ENCODE data around the gene VWA3A. TPM values are rescaled to one million over a fixed set of nuclear protein-coding genes. Genes with fewer than 3 reads are reported as not detected.

Gene VWA3A
- polyA plus RNA-seq, 6 donors from 2014 or later, result 0.08 TPM; not detected in 5

DNA sequence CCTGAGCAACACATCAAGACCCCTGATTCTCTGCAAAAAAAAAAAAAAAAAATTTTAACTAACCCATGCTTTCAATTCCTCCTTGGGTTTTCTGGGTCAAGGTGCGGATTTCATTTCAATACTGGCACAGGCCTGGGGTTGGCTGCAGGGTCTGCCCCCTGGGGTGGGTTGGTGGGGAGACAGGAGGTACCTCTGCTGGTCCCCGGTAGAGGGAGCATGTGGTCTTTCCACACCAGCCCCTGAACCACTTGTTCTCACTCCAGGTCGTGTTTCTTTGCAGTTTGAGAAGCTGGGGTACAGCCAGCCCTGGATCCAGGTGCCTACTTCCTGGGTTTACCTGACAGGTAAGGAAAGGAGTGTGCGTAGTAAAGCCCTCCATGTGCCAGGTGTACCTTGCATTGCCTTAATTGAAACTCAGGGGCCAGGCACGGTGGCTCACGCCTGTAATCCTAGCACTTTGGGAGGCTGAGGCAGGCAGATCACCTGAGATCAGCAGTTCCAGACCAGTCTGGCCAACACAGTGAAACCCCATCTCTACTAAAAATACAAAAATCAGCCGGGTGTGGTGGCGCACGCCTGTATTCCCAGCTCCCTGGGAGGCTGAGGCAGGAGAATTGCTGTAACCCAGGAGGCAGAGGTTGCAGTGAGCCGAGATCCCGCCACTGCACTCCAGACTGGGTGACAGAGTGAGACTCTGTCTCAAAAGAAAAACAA, 91.7 kb downstream of the VWA3A start:
- Mint-ChIP-seq H3K27me3 (no peaks in the 10 kb centered on the region), H3K4me3 (no peak overlapping the region), H3K27ac (no peak overlapping the region), H3K9me3 (no peaks in the 10 kb centered on the region), H3K36me3 (no peaks in the 10 kb centered on the region), H3K4me1 (peaks cover 12 to 16% (median 14%) of the 10 kb centered on the region in 3 donors)
- DNase-seq (no peak), ATAC-seq (ENCODE audit: low read depth in 2 of 2) (peak; percentile 57 to 61)

DNA sequence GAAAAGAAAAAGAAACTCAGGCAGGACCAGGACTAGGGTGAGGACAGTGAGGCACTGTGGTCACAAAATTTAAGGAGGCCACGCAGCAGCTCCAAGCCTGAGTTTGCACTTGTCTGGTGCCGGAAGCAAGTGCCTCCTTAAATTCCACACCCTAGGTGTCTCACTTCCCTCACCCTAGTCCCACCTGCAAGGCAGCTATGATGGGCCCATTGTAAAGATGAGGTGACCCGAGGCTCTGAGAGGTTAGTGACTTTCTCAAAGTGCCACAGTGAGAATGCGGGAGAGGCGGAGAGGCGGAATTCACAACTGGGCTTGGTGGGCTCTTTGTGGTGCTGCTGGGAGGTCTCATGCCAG, 92.3 kb downstream of the VWA3A start:
- H3K9me3 Mint-ChIP-seq, result no peaks in the 10 kb centered on the region
- no peak overlapping the region for H3K4me3 Mint-ChIP-seq
- H3K27me3 Mint-ChIP-seq, result no peaks in the 10 kb centered on the region
- H3K27ac Mint-ChIP-seq, result no peak overlapping the region
- no peak for DNase-seq
- peaks cover 16 to 21% (median 19%) of the 10 kb centered on the region in 3 donors for H3K4me1 Mint-ChIP-seq
- no peak for ATAC-seq (ENCODE audit: low read depth in 2 of 2)
- H3K36me3 Mint-ChIP-seq, result no peaks in the 10 kb centered on the region

- no peak for DNase-seq
- Mint-ChIP-seq H3K9me3 (no peaks in the 10 kb centered on the region), H3K4me3 (no peak overlapping the region), H3K36me3 (no peaks in the 10 kb centered on the region), H3K27ac (peak overlapping the region in 1 of 6 donors; percentile 78), H3K4me1 (peaks cover 20 to 32% (median 30%) of the 10 kb centered on the region in 3 donors), H3K27me3 (no peaks in the 10 kb centered on the region)
- ATAC-seq (ENCODE audit: low read depth in 2 of 2), result no peak
Measured at GRCh38 chr16:22186517-22186916, 94.2 kb downstream of the VWA3A start.

- no peak for ATAC-seq (ENCODE audit: low read depth in 2 of 2)
- H3K9me3 Mint-ChIP-seq, result no peaks in the 10 kb centered on the region
- H3K36me3 Mint-ChIP-seq, result no peaks in the 10 kb centered on the region
- peak overlapping the region; percentile 97 to 100 (median 99) for H3K27ac Mint-ChIP-seq
- DNase-seq, result no peak
- H3K27me3 Mint-ChIP-seq, result no peaks in the 10 kb centered on the region
- H3K4me1 Mint-ChIP-seq, result peaks cover 26 to 49% (median 41%) of the 10 kb centered on the region in 3 donors
- peak overlapping the region in 4 of 8 donors; percentile 12 to 84 (median 32) for H3K4me3 Mint-ChIP-seq
Measured at GRCh38 chr16:22188267-22188594, 95.9 kb downstream of the VWA3A start.

- Mint-ChIP-seq H3K36me3 (no peaks in the 10 kb centered on the region), H3K4me1 (peaks cover 31 to 55% (median 46%) of the 10 kb centered on the region in 3 donors), H3K27me3 (no peaks in the 10 kb centered on the region), H3K4me3 (peak overlapping the region; percentile 81 to 100 (median 96)), H3K27ac (peak overlapping the region; percentile 97 to 100 (median 100)), H3K9me3 (peaks cover 0 to 5% (median 0%) of the 10 kb centered on the region in 7 donors)
- no peak for ATAC-seq (ENCODE audit: low read depth in 2 of 2)
- DNase-seq, result peak; percentile 64
Measured at GRCh38 chr16:22188595-22189442, 96.5 kb downstream of the VWA3A start.

DNA sequence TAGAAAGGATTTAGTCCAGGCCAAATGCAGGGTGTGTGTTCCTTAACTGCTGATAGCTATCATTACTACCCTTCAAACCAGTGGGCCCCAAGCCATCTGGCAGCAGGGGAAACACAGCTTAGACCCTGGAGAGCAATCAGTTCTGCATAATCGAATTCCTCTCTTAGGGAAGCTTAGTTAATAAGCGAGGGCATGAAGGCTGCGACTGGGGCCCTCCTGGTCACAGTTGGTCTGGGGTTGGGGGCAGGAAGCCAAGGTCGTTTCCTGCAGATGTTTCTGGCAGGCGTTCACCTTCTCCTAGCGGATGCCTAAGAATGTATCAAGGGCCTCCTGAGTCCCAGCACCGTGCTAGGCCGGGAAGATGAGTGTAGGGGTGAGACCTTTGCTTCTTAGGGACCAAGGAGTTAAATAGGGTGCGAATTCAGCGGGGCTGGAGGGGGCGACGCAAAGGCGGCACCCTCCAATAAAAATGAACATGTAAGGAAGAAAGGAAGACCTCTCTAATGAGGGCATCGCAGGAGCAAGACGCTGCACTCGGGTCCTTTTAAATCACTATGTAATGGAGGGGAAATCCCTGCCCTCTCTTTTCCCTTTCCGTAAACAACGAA, 97.2 kb downstream of the VWA3A start:
- no peaks in the 10 kb centered on the region for H3K27me3 Mint-ChIP-seq
- no peak for ATAC-seq (ENCODE audit: low read depth in 2 of 2)

DNA sequence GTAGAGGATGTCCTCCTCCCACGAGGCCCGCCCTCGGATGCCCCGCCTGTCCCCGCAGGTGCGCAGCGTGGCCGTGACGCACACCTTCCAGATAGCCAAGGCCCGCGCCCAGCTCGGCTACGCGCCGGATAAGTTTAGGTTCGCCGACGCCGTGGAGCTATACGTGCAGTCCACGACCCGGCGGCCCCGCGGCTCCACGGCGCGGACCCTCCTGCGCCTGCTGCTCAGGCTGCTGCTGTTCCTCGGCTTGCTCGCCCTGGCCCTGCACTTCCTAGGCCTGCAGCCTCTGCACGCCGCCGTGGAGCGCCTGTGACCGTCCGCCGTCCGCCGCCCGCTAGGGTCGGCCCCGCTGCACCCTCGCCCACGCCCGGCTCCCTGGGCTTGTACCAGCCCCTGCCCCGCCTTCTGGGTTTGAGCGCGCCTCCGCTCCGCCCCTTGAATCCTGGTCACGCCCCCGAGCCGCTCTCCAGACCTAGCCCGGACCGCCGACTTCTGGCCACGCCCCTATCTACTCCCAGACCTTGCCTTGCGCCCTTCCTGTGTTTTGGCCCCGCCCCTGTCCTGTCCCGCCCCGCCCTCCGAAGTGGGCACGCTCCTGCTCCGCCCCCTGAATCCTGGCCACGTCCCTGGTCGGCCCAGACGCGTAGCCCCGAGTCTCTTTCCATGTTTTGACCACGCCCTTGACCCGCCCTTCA, 97.9 kb downstream of the VWA3A start:
- Mint-ChIP-seq H3K4me1 (peaks cover 44 to 69% (median 58%) of the 10 kb centered on the region in 3 donors), H3K27ac (peak overlapping the region; percentile 97 to 100 (median 100)), H3K4me3 (peak overlapping the region; percentile 81 to 100 (median 96)), H3K27me3 (no peaks in the 10 kb centered on the region), H3K36me3 (no peaks in the 10 kb centered on the region), H3K9me3 (peaks cover 0 to 7% (median 0%) of the 10 kb centered on the region in 7 donors)
- DNase-seq, result peak; percentile 90
- ATAC-seq (ENCODE audit: low read depth in 2 of 2), result peak; percentile 47 to 53

More for the DNA sequence above, 97.2 kb downstream of the VWA3A start:
- Mint-ChIP-seq H3K9me3 (peaks cover 0 to 7% (median 0%) of the 10 kb centered on the region in 7 donors), H3K4me3 (peak overlapping the region; percentile 81 to 100 (median 96)), H3K27ac (peak overlapping the region; percentile 97 to 100 (median 100)), H3K36me3 (no peaks in the 10 kb centered on the region), H3K4me1 (peaks cover 38 to 62% (median 53%) of the 10 kb centered on the region in 3 donors)
- no peak for DNase-seq

GRCh38 chr16:22190776-22191531, 98.6 kb downstream of the VWA3A start:
- Mint-ChIP-seq H3K27ac (peak overlapping the region; percentile 97 to 100 (median 100)), H3K27me3 (peaks cover 0 to 4% (median 0%) of the 10 kb centered on the region in 3 donors), H3K36me3 (no peaks in the 10 kb centered on the region), H3K4me3 (peak overlapping the region; percentile 81 to 100 (median 96)), H3K9me3 (peaks cover 0 to 7% (median 0%) of the 10 kb centered on the region in 7 donors), H3K4me1 (peaks cover 50 to 76% (median 64%) of the 10 kb centered on the region in 3 donors)
- DNase-seq, result peak; percentile 99
- ATAC-seq (ENCODE audit: low read depth in 2 of 2), result peak; percentile 50 to 51

- no peak for ATAC-seq (ENCODE audit: low read depth in 2 of 2)
- no peak for DNase-seq
- Mint-ChIP-seq H3K9me3 (peaks cover 0 to 7% (median 0%) of the 10 kb centered on the region in 7 donors), H3K4me3 (peak overlapping the region; percentile 81 to 100 (median 96)), H3K27ac (peak overlapping the region; percentile 97 to 100 (median 100)), H3K27me3 (peaks cover 0 to 4% (median 0%) of the 10 kb centered on the region in 3 donors), H3K4me1 (peaks cover 50 to 82% (median 64%) of the 10 kb centered on the region in 3 donors), H3K36me3 (no peaks in the 10 kb centered on the region)
Measured at GRCh38 chr16:22191532-22192260, 99.4 kb downstream of the VWA3A start.

DNA sequence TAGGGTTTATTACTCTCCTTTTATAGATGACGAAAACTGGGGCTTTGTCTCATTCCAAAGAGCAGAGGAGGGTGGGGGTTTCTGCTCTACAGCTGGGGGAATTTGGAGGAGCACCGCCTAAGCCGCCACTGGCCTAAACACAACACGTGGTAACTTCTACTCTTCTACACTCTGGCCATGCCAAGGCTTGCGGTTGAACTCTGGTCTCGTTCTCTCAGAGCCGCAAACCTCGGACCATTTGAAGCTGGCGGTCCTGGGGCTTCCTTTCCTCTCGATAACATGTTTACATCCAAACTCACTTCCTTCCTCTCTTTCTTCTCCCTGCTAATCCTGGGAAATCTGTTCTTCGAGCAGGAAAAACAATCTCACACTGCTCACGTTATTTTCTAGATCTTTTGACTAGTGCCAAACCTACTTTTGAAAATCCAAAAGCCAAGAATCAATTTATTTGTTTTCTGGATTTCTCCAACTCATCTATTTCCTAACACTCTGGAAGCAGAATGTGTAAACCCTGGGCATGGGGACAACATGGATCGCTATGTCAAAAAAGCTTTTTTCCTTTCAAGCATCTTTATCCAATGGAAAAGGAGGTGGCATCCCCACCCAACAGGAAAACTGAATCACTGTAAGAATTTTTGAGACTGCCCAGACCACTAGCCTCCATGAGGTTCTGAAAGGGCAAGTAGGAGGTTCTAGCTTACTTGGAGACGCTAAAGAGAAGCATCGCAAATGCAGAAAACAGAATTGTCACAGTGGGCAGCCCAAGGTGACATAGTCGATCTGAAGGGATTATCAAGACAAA, 100.1 kb downstream of the VWA3A start:
- Mint-ChIP-seq H3K36me3 (no peaks in the 10 kb centered on the region), H3K4me3 (peak overlapping the region; percentile 74 to 100 (median 90)), H3K27me3 (peaks cover 0 to 4% (median 0%) of the 10 kb centered on the region in 3 donors), H3K9me3 (peaks cover 0 to 7% (median 0%) of the 10 kb centered on the region in 7 donors), H3K27ac (peak overlapping the region; percentile 97 to 100 (median 100)), H3K4me1 (peaks cover 54 to 83% (median 64%) of the 10 kb centered on the region in 3 donors)
- ATAC-seq (ENCODE audit: low read depth in 2 of 2) (peak; percentile 22 to 30), DNase-seq (peak; percentile 77)

- peak overlapping the region in 3 of 8 donors; percentile 15 to 96 (median 84) for H3K4me3 Mint-ChIP-seq
- DNase-seq (no peak), ATAC-seq (ENCODE audit: low read depth in 2 of 2) (no peak)
- peaks cover 0 to 7% (median 0%) of the 10 kb centered on the region in 7 donors for H3K9me3 Mint-ChIP-seq
- peak overlapping the region; percentile 97 to 100 (median 100) for H3K27ac Mint-ChIP-seq
- H3K36me3 Mint-ChIP-seq, result no peaks in the 10 kb centered on the region
- peaks cover 52 to 78% (median 62%) of the 10 kb centered on the region in 3 donors for H3K4me1 Mint-ChIP-seq
- H3K27me3 Mint-ChIP-seq, result peaks cover 0 to 4% (median 0%) of the 10 kb centered on the region in 3 donors
Measured at GRCh38 chr16:22193063-22193411, 100.7 kb downstream of the VWA3A start.
